SKM-1 (cell line): ENCODE measurements around the gene MRPL38.

Source experiments
- DNase-seq: peaks from one replicate; lab custom pipeline; 2025; ENCODE audit not compliant: unreplicated experiment; lab: John Stamatoyannopoulos, UW

Gene MRPL38

DNA sequence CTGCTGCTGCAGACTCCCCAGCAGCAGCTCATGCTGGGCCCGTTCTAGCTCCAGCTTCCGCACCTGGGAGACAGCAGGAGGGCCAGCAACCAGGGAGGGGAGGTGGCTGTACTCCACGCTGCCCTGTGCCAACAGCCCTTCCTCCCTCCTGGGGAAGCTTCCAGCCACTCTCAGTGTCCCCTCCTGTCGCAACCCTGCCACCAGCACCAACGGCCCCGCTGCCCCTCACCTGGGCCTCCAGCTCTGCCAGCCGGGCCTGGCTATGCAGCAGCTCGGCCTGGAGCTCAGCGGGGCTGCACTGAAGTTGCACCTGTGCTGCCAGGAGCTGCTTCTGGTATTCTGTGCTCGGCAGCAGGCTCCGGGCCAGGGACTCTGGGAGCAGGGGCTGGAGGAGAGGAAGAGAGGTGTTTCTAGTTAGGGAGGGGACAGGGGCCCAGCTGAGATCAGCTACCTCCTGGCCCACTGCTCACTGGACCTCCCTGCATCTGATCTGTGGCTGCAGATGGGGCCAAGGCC is 15.4 kb upstream of the MRPL38 start:
- DNase-seq = no peak

DNA sequence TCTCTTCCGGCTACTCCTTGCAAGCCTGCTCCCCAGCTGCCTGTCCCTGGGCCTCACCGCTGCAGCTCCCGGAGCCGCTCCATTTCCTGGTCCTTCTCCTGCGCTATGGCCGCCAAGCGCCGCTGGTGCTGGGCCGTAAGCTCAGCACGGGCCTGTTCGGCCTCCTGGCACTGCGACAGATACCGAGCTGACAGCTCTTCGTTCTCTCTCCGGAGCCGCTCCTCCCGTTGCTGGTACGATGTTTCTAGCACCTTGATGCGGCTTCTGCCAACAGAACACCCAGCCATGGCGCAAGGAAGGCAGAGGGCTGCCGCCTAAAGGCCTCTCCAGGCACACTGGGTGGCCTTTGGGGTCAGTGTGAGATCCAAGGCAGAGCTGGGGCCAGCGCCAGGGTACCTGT is 14.9 kb upstream of the MRPL38 start:
- DNase-seq = no peak

DNA sequence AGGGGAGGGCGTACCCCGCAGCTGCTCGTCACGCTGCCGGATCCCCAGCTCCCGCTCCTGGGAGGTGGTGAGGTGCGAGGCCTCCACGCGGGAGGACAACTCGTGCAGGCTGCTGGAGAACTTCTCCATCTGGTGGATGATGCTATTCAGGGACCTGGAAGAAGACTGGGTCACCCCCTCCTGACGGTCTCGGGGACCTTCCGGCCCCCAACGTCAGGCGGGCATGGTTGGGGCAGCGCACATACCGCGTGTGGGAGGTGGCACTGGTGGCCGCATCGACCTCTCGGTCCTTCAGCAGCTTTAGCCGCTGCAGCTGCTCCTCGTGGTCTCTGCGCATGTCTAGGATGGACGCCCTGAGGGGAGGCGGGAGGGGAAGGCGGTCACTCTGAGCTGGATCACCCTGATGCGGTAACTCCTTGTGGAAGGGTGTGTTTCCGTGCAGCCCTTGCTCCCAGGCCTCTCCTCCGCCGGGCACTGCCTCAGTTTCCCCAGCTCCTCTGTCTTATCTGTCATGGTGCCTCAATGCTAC is 13.3 kb upstream of the MRPL38 start:
- DNase-seq = no peak

DNA sequence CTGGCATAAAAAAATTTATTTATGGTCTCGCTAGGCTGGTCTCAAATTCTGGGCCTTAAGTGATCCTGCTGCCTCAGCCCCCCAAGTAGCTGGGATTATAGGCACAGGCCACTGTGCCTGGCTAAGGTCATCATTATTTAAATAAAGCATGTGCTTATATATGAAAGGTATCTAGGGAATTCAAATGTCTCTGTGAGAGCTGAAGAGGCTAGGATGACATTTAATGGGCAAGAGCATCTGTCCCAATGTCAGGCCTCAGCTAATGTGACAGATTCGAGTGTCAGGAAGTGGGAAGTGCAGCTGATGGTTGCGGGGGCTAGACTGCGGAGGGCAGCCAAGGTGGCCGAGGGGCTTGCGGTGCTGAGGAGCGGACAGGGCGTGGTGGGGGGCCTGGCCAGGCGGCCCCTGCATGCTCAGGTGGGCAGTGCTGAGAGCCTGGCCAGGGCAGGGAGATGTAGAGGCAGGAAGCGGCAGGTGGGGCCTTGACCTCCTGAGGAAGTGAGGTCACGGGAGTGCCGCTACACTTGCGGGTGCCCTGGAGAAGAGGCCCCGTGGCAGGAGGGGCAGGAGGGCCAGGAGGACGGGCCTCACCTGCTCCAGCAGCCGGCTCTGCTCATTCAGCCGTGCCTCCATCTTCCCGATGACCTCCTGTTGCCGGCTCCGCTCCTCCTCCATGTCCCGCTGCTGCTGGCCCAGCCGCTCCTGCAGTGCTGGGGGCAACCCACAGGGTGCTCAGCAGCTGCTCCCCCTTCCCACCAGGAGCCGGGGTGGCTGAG is 12.6 kb upstream of the MRPL38 start:
- no peak for DNase-seq

DNA sequence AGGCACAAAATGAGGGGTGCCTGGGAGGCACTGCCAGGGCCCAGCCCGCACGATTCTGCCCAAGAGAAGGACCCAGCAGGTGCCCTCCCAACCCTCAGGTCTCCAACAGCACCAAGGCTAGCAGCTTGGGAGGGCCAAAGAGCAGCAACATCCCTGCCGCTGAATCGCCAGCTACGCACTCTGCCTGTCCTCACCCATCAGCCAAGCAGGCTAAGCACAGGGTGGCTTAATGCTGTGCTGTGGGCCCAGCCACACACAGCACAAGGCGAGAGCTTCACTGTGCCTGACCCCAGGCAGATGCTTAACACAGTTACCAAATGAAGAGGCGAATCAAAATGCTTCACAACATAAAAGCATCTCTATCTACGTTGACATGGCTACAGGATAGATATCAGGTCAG is 10.6 kb upstream of the MRPL38 start:
- no peak for DNase-seq

DNA sequence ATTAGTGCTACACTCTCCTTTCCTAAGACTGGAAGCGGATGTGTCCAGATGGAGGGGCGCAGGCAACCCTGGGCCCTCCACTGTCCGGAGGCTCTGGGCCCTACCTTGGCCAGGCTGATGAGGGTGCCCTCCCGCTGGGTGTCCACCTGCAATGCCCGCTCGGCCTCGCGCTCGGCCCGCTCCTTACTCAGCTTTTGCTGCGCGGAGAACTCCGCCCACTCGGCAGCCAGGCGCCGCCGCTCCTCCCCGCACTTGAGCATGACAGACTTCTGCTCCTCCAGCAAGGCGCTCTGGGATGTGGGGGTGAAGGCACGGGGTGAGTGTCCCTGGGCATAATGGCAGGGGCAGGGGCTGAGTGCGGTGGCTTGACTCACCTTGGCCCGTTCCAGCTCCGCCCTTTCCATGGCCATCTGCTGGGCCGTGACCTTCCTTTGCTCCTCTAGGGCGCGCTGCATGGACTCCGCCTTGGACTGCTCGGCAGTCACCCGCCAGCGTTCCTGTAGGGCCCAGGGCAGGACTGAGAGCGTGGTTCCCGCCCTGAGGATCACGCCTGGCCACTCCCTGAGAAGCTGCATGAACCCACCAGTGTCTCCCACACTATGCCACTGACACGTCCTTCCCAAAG is 10.1 kb upstream of the MRPL38 start:
- DNase-seq = no peak

DNA sequence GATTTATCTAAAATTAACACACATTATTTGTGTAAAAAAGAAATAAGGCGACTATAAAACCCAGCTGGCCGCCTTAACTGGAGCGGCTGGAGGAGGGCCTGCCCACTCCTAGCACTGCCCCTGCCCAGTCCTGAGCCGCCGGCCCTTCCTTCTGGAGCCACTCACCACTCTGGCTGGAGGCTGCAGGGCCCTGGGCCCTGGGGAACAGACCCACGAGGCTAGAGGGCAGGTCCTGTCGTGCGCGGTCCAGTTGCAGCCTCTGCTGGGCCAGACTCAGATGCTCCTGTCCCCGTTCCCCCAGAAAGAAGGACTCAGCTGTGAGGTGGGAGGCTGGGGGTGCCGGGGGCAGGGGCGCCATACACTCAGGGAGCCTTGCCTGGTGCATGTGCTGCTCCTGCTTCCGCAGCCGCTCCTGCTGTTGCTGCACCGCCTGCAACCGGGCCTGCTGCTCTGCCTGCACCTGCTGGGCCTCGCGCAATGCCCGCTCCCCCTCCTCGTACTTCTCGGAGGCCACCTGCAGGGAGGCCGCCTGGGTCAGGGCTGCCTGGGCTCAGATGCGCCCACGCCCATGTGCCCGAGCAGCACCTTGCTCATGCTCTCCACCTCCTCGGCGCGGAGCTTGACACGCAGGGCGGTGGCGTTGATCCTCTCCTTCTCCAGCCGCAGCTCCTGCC is 9.0 kb upstream of the MRPL38 start:
- DNase-seq = no peak

DNA sequence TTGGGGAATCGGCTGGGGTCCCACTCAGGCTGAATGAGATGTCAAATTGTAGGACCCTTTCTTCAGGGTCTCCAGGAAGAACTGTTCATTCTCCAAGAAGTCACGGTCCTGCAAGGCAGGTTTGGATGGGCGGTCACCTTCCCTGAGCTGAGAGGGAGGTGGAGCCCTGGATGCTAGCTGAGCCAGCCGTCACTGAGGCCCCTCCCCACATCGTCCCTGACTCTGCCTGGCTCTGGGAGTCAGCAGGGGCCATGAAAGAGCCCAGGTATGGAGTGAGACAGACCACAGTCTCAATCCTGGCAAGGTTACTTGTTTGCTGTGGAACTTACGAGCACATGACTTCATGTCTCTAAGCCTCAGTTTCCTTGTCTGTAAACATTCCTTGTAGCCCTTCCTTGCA is 6.0 kb upstream of the MRPL38 start:
- DNase-seq = no peak

DNA sequence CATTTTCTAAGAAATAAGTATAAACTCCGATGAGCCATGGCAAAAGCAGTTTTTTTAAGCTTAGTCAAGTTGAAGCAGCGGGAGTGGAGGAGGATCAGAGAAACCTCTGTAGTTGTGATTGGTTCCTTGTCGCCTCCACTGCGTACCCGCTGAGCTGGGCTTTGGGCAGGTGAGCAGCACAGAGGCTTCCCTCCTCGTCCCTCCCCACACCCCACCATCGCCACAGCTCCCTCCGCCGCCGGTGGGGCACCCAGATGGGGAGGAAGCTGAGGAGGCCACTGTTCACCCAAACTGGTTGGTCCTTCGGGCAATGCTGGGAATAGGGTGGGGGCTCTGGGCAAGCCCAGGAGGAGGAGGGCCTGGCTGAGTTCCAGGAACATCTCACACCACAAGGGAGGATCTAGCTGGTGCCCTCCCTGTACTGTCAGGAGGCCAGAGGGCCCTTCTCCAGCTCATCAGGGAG is 5.2 kb upstream of the MRPL38 start:
- DNase-seq = no peak

DNA sequence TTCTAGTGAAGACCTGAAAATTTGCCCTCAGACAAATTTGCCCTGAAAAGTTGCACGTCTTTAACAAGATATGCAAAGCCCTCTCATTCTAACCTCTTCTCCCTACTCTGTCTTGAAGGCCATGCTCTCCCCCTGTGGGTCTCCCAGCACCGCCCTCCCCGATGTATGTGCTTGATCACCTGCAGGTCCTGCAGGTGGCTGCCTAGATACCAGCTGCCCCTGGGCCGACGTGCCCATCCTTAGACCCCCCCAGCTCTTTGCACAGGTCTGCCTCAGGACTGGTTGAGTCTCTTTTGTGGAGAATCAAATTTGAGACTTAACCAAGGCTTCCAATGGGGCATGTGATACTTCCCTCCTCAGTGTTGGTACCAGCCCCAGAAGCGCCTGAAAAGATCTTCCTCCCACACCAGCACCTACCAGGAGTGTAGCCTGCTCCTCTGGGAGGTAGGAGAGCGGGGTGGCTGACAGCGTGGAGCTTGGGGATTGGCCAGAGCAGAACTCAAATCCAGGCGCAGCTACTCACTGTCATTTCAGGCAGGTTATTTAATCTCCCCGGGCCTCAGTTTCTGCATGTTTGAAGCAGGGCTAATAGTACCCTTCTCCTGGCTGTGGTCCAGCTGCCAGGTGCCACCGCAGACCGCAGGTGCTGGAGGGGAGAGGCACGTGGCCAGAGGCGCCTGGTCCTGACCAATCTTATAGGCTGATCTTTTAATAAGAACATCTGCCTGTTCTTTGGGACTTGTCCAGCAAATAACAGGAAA is 4.5 kb upstream of the MRPL38 start:
- no peak for DNase-seq

DNA sequence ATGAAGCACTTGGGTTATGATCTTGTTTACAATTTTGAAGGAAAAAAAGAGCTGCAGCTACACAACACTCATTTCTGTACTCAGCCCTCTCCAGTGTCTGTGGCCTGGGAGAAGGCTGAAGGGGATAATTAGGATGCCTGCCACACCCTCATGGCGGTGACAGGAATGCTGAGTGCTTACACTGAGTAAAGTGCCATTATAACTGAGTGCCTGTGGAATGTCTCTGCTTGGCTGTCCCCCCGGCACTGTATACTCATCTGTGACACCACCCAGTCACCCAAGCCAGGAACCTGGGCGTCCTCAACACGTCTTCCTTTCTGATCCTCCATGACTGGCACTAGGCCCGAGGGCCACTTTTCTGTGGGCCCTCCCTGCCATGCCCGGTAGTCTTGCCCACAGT is 3.5 kb upstream of the MRPL38 start:
- no peak for DNase-seq

DNA sequence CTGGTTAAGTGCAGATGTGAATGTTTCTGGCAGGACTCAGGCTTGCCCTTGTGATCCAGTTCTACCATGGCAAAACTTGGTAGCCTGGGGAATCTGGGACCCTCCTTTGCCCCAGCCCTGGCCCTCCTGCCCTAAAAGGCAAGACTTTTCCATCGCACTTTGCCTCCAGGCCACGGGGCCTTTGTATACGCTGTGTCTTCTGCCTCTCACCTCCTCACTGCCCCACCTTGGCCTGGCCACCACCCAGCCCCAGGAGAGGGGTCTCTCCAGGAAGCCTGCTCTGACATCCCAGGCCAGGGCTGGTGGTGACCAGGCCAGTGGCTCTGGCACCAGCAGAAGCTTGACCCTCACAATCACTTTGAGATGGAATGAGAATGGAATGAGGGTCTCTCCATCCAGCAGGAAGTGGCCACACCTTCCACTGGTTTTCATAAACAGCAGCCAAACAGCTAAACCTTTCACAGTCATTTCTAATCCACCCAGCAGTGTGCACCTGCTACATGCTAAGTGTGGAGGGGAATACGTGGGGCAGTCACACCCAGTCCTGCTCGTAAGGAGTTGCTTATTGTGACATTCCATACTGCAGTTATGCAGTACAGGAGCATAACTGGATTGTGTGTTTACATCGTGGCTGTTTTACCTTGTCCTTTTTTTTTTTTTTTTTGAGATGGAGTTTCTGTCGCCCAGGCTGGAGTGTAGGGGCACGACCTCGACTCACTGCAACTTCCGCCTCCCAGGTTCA is 1.6 kb upstream of the MRPL38 start:
- DNase-seq = no peak

DNA sequence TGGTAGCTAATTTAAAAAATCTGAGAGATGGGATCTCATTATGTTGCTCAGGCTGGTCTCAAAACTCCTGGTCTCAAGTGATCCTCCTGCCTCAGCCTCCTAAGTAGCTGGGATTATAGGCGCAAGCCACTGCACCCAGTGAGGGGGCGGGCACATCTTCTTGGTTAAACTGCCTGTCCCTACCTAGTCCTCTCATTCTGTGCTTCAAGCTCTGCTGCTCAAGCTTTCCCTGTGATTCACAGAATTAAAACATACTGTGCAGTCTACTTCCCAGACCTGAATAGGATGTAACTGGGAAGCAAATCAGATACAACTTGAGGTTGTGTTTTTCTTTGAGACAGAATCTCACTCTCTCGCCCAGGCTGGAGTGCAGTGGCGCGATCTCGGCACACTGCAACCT is 2.3 kb downstream of the MRPL38 start:
- DNase-seq = no peak

DNA sequence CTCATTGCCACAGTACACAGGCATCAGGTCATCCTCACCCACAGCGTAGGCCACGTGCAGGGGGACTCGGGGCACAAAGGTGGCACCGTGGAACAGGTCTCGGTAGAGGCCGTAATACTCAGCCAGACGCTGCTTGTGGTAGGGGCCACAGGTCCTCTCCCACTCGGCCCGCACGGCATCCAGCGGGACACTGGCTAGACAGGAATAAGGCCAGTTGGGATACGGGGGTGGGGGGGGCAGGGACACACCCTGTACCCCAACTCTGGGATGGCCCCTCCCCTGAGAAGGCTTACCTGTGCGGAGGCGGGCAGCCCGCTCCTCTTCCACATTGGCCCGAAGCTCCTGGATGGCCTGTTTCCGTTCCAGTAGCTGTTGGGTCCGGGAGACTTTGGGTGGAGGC is 3.0 kb downstream of the MRPL38 start:
- DNase-seq = no peak

DNA sequence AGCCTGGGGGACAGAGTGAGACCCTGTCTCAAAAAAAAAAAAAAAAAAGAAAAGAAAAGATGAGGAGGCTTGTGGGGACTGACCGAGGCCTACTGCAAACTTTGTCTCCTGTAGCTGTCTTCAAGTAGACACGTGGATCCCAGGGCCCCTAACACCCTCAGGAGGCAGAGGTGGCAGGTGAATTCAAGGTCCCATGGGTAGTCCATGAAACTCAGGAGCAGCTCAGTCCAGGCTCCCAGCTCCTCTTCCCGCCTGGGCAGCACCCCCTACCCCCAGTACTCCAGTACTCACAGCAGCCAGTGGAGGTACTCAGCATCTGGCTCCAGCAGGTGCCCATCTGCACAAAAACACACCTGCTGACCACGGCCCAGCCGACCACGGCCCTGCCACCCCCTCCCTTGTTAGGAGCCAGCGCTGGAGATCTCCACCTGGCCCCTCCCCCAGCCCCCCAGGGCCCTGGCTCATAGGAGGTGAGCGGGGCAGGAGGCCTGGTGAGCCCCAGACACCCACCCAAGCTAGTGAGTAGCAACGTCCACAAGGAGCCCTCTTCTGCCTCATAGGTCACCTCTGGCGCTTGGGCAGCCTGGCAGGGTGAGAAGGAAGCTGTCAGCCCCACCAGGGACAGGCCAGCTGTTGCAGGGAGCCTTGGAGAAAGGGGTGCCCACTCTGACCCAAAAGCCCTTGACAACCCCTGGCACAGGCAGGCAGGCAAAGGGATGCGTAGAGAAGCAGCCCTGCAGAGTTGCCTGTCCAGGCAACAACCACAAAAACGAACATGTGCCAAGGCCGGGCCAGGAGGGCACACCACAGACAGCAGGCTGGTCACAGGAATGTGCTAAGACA is 3.8 kb downstream of the MRPL38 start:
- no peak for DNase-seq

DNA sequence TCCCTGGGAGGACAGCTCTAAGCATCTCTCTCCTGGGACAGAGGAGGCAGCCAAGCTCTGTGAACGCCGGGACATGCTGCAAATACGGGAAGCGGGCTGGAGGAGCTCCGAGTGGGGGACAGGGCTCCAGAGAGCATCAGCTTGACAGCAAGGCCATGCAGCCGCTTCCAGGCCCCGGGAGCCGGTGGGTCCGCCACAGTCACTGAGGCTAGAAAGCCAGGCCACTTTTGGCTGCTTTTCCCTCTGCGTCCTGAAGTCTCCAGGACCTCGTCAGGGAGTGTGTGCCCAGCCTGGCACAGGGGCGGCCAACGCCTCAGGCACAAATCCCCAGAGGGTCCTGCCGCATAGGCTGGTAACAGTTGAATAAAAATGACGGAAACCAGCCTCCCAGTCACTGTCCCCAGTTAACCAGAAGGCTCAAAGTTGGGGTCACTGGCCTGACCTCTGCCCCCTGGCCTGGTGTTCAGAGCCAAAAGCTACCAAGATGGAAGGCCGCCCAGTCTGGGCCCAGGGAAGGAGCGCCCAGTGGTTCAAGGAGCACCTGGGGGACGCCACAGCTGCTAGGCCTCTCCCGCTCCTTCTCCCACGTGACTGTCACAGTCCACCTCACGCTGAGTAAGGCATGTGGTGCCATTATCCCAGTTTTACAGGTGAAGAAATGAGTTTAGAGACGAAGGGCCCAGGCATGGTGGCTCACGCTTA is 4.8 kb downstream of the MRPL38 start:
- DNase-seq = no peak

DNA sequence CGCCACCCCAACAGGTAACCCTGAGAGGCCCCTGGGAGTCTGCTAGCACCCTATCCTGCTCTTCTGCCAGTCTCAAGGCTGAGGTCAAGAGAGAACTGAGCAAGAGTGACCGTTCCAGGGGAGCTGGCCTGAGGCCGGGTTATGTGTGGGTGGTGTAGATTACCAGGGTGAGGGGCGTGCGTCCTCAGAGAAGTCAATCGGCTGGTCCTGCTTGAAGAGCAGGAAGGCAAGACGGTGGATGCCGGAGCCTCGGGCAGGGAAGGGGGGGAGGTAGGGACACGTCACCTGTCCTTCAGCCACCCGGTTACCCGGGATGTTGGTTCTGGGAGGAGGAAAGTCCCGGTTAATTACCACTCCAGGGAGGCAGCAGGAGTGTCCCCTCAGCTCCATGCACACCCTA is 5.3 kb downstream of the MRPL38 start:
- DNase-seq = no peak

DNA sequence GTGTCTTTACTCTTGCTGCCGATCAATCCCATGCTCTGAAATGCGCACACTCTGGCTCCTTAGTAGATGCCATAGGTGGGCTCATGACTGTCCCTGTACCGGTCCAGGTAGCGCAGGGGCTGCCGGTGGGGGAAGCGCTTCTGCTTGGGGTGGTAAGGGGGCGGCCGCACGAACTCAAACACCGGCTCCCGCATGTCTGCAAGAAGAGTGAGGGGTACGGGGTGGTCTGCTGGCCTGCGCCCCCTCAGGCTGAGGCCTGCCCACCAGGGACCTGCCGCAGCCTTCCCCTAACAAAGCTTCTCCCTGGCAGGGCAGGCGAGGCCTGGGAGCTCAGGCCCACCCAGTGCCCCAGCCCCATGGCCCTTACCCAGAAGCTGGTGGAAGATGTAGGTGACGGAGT is 5.9 kb downstream of the MRPL38 start:
- no peak for DNase-seq

DNA sequence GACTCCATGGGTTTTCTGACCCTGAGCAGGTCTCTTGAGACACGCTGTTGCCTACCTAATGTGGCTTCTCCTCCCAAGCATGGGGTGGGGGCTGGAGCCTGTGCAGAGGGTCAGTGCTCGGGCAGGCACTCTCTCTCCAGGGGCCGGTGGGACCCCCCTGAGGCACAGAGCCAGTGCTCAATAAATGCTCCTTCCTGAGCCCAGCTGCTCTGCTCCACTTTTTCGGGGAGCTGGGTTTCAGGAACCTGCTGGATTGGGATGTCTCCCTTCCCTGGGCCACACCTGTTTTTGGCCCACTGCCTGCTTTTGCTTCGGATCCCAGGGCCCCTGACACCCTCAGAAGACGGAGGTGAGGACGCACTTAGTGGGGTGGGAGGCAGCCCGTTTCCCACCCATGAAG is 6.6 kb downstream of the MRPL38 start:
- no peak for DNase-seq
